Prostate gland (tissue), 2 donors: ENCODE results near the gene EIF5A2. TPM values are rescaled to one million over a fixed set of nuclear protein-coding genes. Genes with fewer than 3 reads are reported as not detected.
"Not testable (repeated sequence)": the region's sequence is repeated elsewhere in the genome, so short reads cannot be mapped to it uniquely, and the experiment has no call there.

Experiments used
- DNase-seq: peaks from one replicate; pipeline ENCODE4 v3.0.0-alpha.2; 2019; ENCODE audit warnings: low spot score
- H3K27ac ChIP-seq, 2 donors: fragments of 200-600 bp; sonication (generic); 2 replicates each; pipeline ENCODE4 v1.5.1; 2017 to 2019
- H3K27me3 ChIP-seq: fragments of 200-600 bp; sonication (generic); replicated peaks from 2 replicates; pipeline ENCODE4 v1.5.1; 2019; ENCODE audit not compliant: insufficient read depth
- H3K36me3 ChIP-seq, 2 donors: fragments of 200-600 bp; sonication (generic); 1 replicate in 1 of 2; 2 replicates in 1 of 2; pipeline versions ENCODE4 v1.5.1 to v1.8.1; 2017 to 2019
- H3K4me1 ChIP-seq: fragments of 200-600 bp; sonication (generic); replicated peaks from 2 replicates; pipeline ENCODE4 v1.5.1; 2019
- H3K4me3 ChIP-seq, 2 donors: fragments of 200-600 bp; sonication (generic); 2 replicates each; pipeline ENCODE4 v1.5.1; 2017 to 2019
- H3K9me3 ChIP-seq: fragments of 200-600 bp; sonication (generic); 2 replicates; pipeline ENCODE4 v1.5.1; 2017
- POLR2A ChIP-seq: fragments of 450-650 bp; IDR thresholded peaks from one replicate; pipeline ENCODE4 v1.6.1; 2016; ENCODE audit warnings: antibody characterized with exemption, mild to moderate bottlenecking
- POLR2AphosphoS5 ChIP-seq: sonication (generic); formaldehyde crosslinking; IDR thresholded peaks from one replicate; pipeline ENCODE4 v1.6.1; 2017; ENCODE audit warnings: antibody characterized with exemption
- WGBS: methylation state at CpG from one replicate; pipeline ENCODE4 v1.1.5; 2018; 5-methylcytosine and 5-hydroxymethylcytosine counted together
- intact Hi-C: fragments of 100-400 bp; cut with DNase I; formaldehyde crosslinking; loops from one replicate; pipeline ENCODE4 v1.14.2; 2022
- total RNA-seq, 2 donors: library from RNA; depleted of rRNA; stranded (reverse); fragments of >200 nt; gene quantifications; one replicate each; pipeline ENCODE4 v1.1.0, GENCODE V29; 2016
- TF ChIP-seq, protein P1 (sequence below), 4 experiments: fragments of 200-600 bp in 2 of 4; fragments of 450-650 bp in 2 of 4; sonication (generic) in 2 of 4; IDR thresholded peaks; 1 replicate in 3 of 4; 2 replicates in 1 of 4; pipeline ENCODE4 v1.5.1; 2016 to 2019; ENCODE audit warnings: antibody characterized with exemption in 4 of 4, mild to moderate bottlenecking in 2 of 4, moderate library complexity in 2 of 4

EIF5A2 gene
- total RNA-seq, 2 donors from 2014 or later, result 1.3 to 3.1 TPM

DNA sequence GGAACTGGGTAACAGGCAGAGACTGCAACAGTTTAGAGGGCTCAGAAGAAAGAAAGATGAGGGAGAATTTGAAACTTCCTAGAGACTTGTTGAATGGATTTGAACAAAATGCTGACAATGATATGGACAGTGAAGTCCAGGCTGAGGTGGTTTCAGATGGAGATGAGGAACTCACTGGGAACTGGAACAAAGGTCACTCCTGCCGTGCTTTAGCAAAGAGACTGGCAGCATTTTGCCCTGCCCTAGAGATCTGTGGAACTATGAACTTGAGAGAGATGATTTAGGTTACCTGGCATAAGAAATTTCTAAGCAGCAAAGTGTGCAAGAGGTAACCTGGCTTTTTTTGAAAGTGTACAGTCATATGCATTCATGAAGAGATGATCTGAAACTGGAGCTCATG, 11.7 kb downstream of the EIF5A2 start:
- WGBS, result 91% methylated on average over 1 of the region's 1 CpG
- TF ChIP-seq POLR2AphosphoS5 (no peak), POLR2A (no peak)
- TF ChIP-seq, protein P1, sequence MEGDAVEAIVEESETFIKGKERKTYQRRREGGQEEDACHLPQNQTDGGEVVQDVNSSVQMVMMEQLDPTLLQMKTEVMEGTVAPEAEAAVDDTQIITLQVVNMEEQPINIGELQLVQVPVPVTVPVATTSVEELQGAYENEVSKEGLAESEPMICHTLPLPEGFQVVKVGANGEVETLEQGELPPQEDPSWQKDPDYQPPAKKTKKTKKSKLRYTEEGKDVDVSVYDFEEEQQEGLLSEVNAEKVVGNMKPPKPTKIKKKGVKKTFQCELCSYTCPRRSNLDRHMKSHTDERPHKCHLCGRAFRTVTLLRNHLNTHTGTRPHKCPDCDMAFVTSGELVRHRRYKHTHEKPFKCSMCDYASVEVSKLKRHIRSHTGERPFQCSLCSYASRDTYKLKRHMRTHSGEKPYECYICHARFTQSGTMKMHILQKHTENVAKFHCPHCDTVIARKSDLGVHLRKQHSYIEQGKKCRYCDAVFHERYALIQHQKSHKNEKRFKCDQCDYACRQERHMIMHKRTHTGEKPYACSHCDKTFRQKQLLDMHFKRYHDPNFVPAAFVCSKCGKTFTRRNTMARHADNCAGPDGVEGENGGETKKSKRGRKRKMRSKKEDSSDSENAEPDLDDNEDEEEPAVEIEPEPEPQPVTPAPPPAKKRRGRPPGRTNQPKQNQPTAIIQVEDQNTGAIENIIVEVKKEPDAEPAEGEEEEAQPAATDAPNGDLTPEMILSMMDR (IDR thresholded peaks at IDR 0.05), result no peak
- H3K9me3 ChIP-seq, result no peaks in the 10 kb centered on the region
- intact Hi-C loops, result no loop called here
- DNase-seq, result no peak
- no peak overlapping the region for H3K4me3 ChIP-seq
- no peaks in the 10 kb centered on the region for H3K27me3 ChIP-seq
- H3K36me3 ChIP-seq, result no peaks in the 10 kb centered on the region
- H3K27ac ChIP-seq, result no peak overlapping the region
- no peaks in the 10 kb centered on the region for H3K4me1 ChIP-seq

DNA sequence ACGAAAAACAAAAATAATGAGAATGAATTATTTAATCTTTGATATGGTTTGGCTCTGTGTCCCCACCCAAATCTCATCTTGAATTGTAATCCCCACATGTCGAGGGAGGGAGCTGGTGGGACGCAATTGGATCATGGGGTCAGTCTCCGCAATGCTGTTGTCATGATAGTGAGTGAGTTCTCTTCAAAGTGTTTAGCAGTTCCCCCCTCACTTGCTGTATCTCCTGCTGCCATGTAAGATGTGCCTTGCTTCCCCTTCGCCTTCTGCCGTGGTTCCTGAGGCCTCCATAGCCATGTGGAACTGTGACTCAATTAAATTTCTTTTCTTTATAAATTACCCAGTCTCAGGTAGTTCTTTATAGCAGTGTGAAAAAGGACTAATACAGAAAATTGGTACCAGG, 12.1 kb downstream of the EIF5A2 start:
- WGBS, result 89% methylated on average over 6 of the region's 6 CpGs
- H3K4me3 ChIP-seq, H3K36me3 ChIP-seq, DNase-seq, H3K27me3 ChIP-seq, H3K9me3 ChIP-seq, H3K27ac ChIP-seq, H3K4me1 ChIP-seq, intact Hi-C loops: not testable (repeated sequence)

DNA sequence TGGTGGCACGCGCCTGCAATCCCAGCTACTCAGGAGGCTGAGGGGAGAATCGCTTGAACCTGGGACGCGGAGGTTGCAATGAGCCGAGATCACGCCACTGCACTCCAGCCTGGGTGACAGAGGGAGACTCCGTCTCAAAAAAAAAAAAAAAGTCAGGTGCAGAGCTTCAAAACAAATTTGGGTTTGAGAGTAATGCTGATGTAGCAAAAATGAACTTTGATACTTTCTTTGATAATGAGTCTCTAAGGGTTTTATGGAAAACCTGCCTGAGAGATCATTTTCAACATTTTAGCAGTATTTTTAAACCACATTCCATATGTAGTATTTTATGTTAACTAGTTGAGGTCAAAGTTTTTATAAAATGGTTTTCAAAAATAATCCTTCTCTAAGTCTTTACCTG, 14.5 kb downstream of the EIF5A2 start:
- H3K27me3 ChIP-seq, result no peaks in the 10 kb centered on the region
- TF ChIP-seq POLR2A (no peak), POLR2AphosphoS5 (no peak)
- TF ChIP-seq, protein P1 (IDR thresholded peaks at IDR 0.05), result no peak
- no peaks in the 10 kb centered on the region for H3K9me3 ChIP-seq
- intact Hi-C loops, result no loop called here
- no peak for DNase-seq
- no peak overlapping the region for H3K27ac ChIP-seq
- H3K36me3 ChIP-seq, result no peaks in the 10 kb centered on the region
- H3K4me1 ChIP-seq, result no peaks in the 10 kb centered on the region
- H3K4me3 ChIP-seq, result no peak overlapping the region
- WGBS, result 98% methylated on average over 8 of the region's 8 CpGs

DNA sequence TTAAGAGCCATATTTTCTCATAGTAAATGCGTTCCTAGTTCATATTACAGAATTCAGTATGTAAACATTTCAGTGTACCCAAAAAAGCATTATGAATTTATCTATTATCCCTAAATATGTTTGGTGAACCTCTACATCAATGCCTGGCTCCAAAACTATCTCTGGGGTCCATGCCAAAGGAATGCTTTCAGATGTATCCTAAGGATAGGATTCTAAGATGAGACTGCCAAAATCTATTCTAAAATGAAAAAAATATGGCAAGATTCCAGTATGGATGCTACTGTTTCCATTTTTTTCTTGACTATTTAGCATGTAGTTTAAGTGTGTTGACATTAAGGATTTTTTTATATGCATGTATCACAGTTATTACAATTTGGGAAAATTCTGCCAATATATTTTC, 18.8 kb downstream of the EIF5A2 start:
- Histone ChIP-seq H3K9me3 (no peaks in the 10 kb centered on the region), H3K4me1 (no peaks in the 10 kb centered on the region), H3K4me3 (no peak overlapping the region), H3K27ac (no peak overlapping the region), H3K27me3 (no peaks in the 10 kb centered on the region), H3K36me3 (no peaks in the 10 kb centered on the region)
- no peak for DNase-seq
- WGBS, result 44% methylated on average over 1 of the region's 1 CpG
- TF ChIP-seq POLR2AphosphoS5, result no peak
- TF ChIP-seq, protein P1 (IDR thresholded peaks at IDR 0.05), result no peak
- TF ChIP-seq POLR2A, result no peak
- intact Hi-C loops, result no loop called here

DNA sequence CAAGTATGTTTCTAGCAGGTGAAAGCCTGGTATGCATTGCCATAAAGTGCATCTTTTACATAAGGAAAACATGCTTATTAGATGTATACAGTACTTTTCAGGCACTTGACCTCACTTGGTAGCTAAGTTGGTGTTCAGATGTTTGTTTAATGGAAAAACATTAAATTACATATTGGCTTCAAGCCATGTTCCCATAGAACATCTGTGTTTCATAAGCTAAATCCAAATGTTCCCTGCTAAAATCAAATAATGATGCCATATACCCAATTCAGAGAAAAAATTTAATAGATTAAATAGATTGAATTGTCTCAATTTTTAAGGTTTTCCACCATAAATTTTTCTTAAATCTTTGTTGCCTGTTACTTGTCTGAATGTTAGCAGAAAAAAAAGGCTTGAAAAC, 19.3 kb downstream of the EIF5A2 start:
- no peaks in the 10 kb centered on the region for H3K36me3 ChIP-seq
- no peaks in the 10 kb centered on the region for H3K9me3 ChIP-seq
- no peaks in the 10 kb centered on the region for H3K4me1 ChIP-seq
- no peak for DNase-seq
- TF ChIP-seq, protein P1 (IDR thresholded peaks at IDR 0.05), result no peak
- H3K27me3 ChIP-seq, result no peaks in the 10 kb centered on the region
- H3K4me3 ChIP-seq, result no peak overlapping the region
- H3K27ac ChIP-seq, result no peak overlapping the region
- intact Hi-C loops, result no loop called here

DNA sequence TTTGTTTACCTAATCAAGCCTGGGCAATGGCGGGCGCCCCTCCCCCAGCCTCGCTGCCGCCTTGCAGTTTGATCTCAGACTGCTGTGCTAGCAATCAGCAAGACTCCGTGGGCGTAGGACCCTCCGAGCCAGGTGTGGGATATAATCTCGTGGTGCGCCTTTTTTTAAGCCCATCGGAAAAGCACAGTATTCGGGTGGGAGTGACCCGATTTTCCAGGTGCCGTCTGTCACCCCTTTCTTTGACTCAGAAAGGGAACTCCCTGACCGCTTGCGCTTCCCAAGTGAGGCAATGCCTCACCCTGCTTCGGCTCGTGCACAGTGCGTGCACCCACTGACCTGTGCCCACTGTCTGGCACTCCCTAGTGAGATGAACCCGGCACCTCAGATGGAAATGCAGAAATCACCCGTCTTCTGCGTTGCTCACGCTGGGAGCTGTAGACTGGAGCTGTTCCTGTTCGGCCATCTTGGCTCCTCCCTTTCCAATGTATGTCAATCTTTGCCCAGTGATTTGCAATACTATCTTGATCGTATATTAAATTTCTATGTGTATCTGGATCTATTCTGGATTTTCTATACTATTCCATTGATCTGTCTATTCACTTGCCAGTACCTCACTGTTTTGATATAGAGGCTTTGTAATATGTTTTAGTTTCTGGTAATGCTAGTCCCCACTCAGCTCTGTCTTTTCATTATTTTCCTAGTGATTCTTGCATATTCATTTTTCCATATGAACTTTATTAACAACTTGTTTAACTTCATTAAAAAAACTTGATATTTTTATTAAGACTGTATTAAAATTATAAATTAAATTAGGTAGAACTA, 24.1 kb downstream of the EIF5A2 start:
- H3K27me3 ChIP-seq, H3K27ac ChIP-seq, H3K9me3 ChIP-seq, H3K4me1 ChIP-seq, DNase-seq, H3K36me3 ChIP-seq, H3K4me3 ChIP-seq, intact Hi-C loops: not testable (repeated sequence)
- WGBS, result 82% methylated on average over 20 of the region's 24 CpGs

DNA sequence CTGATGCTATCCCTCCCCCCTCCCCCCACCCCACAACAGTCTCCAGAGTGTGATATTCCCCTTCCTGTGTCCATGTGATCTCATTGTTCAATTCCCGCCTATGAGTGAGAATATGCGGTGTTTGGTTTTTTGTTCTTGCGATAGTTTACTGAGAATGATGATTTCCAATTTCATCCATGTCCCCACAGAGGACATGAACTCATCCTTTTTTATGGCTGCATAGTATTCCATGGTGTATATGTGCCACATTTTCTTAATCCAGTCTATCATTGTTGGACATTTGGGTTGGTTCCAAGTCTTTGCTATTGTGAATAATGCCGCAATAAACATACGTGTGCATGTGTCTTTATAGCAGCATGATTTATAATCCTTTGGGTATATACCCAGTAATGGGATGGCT, 29.7 kb downstream of the EIF5A2 start:
- H3K4me3 ChIP-seq, H3K9me3 ChIP-seq, DNase-seq, intact Hi-C loops, H3K4me1 ChIP-seq, H3K27ac ChIP-seq, H3K27me3 ChIP-seq, H3K36me3 ChIP-seq: not testable (repeated sequence)
- WGBS, result 97% methylated on average over 3 of the region's 5 CpGs

DNA sequence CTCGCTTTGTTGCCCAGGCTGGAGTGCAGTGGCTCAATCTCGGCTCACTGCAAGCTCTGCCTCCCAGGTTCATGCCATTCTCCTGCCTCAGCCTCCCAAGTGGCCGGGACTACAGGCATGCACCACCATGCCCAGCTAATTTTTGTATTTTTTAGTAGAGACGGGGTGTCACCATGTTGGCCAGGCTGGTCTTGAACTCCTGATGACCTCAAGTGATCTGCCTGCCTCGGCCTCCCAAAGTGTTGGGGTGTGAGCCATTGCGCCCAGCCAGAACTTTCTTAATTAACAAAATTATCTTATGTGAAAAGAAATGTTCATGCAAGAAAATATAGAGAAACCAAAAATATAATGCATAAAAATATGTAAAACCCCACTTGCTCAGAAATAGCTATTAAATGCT, 31.1 kb downstream of the EIF5A2 start:
- intact Hi-C loops, H3K4me3 ChIP-seq, DNase-seq, H3K4me1 ChIP-seq, H3K27ac ChIP-seq, H3K27me3 ChIP-seq, H3K36me3 ChIP-seq, H3K9me3 ChIP-seq: not testable (repeated sequence)
- WGBS, result 90% methylated on average over 6 of the region's 6 CpGs
